GM18508 (cell line): ENCODE data around the gene FARP2.
A peak's percentile ranks its signal among the peaks of the same experiment; 100 is the strongest.
"Not testable (repeated sequence)": the region's sequence is repeated elsewhere in the genome, so short reads cannot be mapped to it uniquely, and the experiment has no call there.

Source experiments
- ATAC-seq: cut with Tn5 transposase; IDR thresholded peaks from one replicate; pipeline ENCODE4 v1.9.1; 2021; ENCODE audit warnings: moderate number of reproducible peaks; ENCODE audit not compliant: insufficient read depth, unreplicated experiment

The FARP2 gene

GRCh38 chr2:241498115-241499070 lies 142.3 kb downstream of the FARP2 start:
- no peak for ATAC-seq

- ATAC-seq: no peak
Measured at GRCh38 chr2:241499146-241499965, 143.3 kb downstream of the FARP2 start.

- no peak for ATAC-seq
Measured at GRCh38 chr2:241500016-241500415, 143.9 kb downstream of the FARP2 start.

- no peak for ATAC-seq
Measured at GRCh38 chr2:241500431-241500975, 144.4 kb downstream of the FARP2 start.

- no peak for ATAC-seq
Measured at GRCh38 chr2:241501099-241501541, 145.0 kb downstream of the FARP2 start.

GRCh38 chr2:241501551-241501950 lies 145.5 kb downstream of the FARP2 start:
- no peak for ATAC-seq

GRCh38 chr2:241502281-241502680 lies 146.2 kb downstream of the FARP2 start:
- no peak for ATAC-seq

GRCh38 chr2:241503776-241504392 lies 147.8 kb downstream of the FARP2 start:
- no peak for ATAC-seq

GRCh38 chr2:241505086-241505780 lies 149.1 kb downstream of the FARP2 start:
- ATAC-seq: no peak

- ATAC-seq: no peak
Measured at GRCh38 chr2:241505781-241506201, 149.7 kb downstream of the FARP2 start.

- ATAC-seq: not testable (repeated sequence)
Measured at GRCh38 chr2:241506317-241506716, 150.2 kb downstream of the FARP2 start.

GRCh38 chr2:241506793-241507429 lies 150.8 kb downstream of the FARP2 start:
- ATAC-seq: no peak

GRCh38 chr2:241507430-241508239 lies 151.6 kb downstream of the FARP2 start:
- no peak for ATAC-seq

- ATAC-seq: peak; percentile 54
Measured at GRCh38 chr2:241508240-241509154, 152.4 kb downstream of the FARP2 start, which contains the start of gene STK25. TSS of gene STK25 (minus strand) at chr2:241508584. CDS start at chr2:241508035, 549 bp downstream.

- no peak for ATAC-seq
Measured at GRCh38 chr2:241509155-241509784, 153.2 kb downstream of the FARP2 start.

- ATAC-seq: no peak
Measured at GRCh38 chr2:241511091-241511741, 155.1 kb downstream of the FARP2 start.
